Upper lobe of left lung (tissue), 6 donors: ENCODE data around the gene CYBA. TPM values are rescaled to one million over a fixed set of nuclear protein-coding genes. Genes with fewer than 3 reads are reported as not detected.
A peak's percentile ranks its signal among the peaks of the same experiment; 100 is the strongest.

Source experiments
- ATAC-seq, 2 donors: fragments of 200-7000 bp; cut with Tn5 transposase; one replicate each; pipeline ENCODE4 v1.9.1; 2022; ENCODE audit warnings: mild to moderate bottlenecking in 2 of 2, moderate library complexity in 2 of 2; ENCODE audit not compliant: low FRiP score in 2 of 2
- DNase-seq, 2 donors: peaks; one replicate each; pipeline ENCODE4 v3.0.0-alpha.2; 2019 to 2020
- H3K27ac ChIP-seq, 4 donors: fragments of 200-600 bp; sonication (generic); one replicate each; pipeline ENCODE4 v1.5.1; 2016 to 2019
- H3K27me3 ChIP-seq, 4 donors: fragments of 200-600 bp; sonication (generic); one replicate each; pipeline ENCODE4 v1.5.1; 2017 to 2019
- H3K36me3 ChIP-seq, 4 donors: fragments of 200-600 bp; sonication (generic); one replicate each; pipeline ENCODE4 v1.5.1; 2016 to 2019
- H3K4me1 ChIP-seq, 4 donors: fragments of 200-600 bp; sonication (generic); one replicate each; pipeline ENCODE4 v1.5.1; 2018 to 2019
- H3K4me3 ChIP-seq, 4 donors: fragments of 200-600 bp; sonication (generic); one replicate each; pipeline ENCODE4 v1.5.1; 2017 to 2019; ENCODE audit warnings: mild to moderate bottlenecking in 2 of 4, moderate library complexity in 1 of 4
- H3K9me3 ChIP-seq, 4 donors: fragments of 200-600 bp; sonication (generic); one replicate each; pipeline ENCODE4 v1.5.1; 2018 to 2019
- EP300 ChIP-seq, 4 donors: sonication (generic); formaldehyde crosslinking; IDR thresholded peaks; one replicate each; pipeline ENCODE4 v1.5.1; 2017; ENCODE audit warnings: antibody characterized with exemption in 4 of 4, control low read depth in 2 of 4
- POLR2A ChIP-seq, 4 donors: fragments of 450-650 bp; IDR thresholded peaks; one replicate each; pipeline ENCODE4 v1.5.1; 2016 to 2017; ENCODE audit warnings: antibody characterized with exemption in 4 of 4, mild to moderate bottlenecking in 2 of 4
- POLR2AphosphoS5 ChIP-seq, 2 donors: sonication (generic); formaldehyde crosslinking; IDR thresholded peaks; one replicate each; pipeline ENCODE4 v1.5.1; 2017; ENCODE audit warnings: antibody characterized with exemption in 2 of 2
- whole genome bisulfite sequencing, 2 donors: methylation state at CpG; one replicate each; pipeline ENCODE4 v1.1.5; 2017 to 2018; 5-methylcytosine and 5-hydroxymethylcytosine counted together
- total RNA-seq, 6 donors: library from RNA; depleted of rRNA in 4 of 6; stranded (reverse); fragments of >200 nt in 4 of 6; gene quantifications; one replicate each; pipeline versions ENCODE4 v1.1.0 to v1.2.1, GENCODE V29; 2016 to 2021
- TF ChIP-seq, protein P1 (sequence below), 6 experiments: fragments of 450-650 bp in 4 of 6; fragments of 200-600 bp in 2 of 6; sonication (generic) in 2 of 6; IDR thresholded peaks; one replicate each; pipeline ENCODE4 v1.5.1; 2016 to 2019; ENCODE audit warnings: antibody characterized with exemption in 6 of 6
- donor health status: DM: no; HTN: no; CAD: no; lungs with moderate emphysema.
- donor health status: DM: no; HTN: yes; CAD: no; lungs with severe emphysema.

The CYBA gene
- total RNA-seq, 6 donors from 2014 or later: 213 to 472 (median 322) TPM

DNA sequence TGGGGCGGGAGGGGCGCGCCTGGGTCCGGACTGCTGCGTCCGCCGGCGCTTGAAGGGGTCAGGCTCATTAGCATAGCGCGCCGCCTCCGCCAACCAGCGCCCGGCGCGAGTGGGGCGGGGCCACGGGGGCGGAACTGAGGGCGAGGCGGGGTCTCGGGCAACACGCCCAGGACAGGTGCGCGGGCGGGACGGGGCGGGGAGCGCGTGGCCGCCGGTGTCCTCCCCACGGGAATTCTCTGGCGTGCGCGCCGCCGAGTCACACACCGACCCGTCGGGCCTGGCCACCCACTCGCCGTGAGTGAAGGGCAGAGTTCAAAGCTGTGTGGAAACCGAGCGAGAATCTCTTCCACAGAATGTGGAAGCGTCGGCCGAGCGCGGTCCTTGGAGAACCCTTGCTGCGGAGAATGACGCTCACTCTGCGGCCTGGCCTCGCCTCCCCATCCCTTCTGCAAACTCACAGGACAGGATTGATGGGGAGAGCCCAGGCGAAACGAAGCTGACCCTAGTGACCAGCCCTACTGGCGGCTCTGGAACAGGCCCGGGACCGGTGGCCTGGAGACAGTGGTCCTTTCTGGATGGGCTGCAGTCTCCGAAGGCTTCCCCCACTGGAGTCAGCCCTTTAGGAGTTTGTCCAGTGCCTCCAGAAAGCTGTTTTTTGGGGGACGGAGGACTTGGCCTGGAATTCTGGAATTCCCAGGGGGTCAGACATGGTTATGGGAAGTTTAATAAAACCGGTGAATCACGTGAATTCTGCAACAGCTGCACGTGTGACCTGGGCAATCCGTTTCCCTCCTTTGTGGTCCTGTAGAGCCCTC is 35.8 kb upstream of the CYBA start, which contains the start of gene SNAI3:
TSS of gene SNAI3 (minus strand) at position 69 of the 815 bp plus-strand sequence. CDS start 101 bp downstream, outside the sequence.
- Histone ChIP-seq H3K27ac (peak within 1 kb of the TSS in 3 of 4 donors; percentile 37 to 83 (median 81)), H3K4me3 (peak within 1 kb of the TSS; percentile 50 to 74 (median 58)), H3K9me3 (no peaks in the 10 kb centered on the region), H3K4me1 (peaks cover 20 to 47% (median 29%) of the 10 kb centered on the region in 4 donors), H3K36me3 (no peaks in the 10 kb centered on the region), H3K27me3 (peaks cover 0 to 5% (median 0%) of the 10 kb centered on the region in 4 donors)
- DNase-seq (peak; percentile 93 to 99), ATAC-seq (peak; percentile 91 to 92)
- WGBS, 2 donors: 12 to 35% methylated on average over 3 to 29 of the region's 65 CpGs
- peak in 1 of 2 donors; percentile 36 for TF ChIP-seq POLR2AphosphoS5 (IDR thresholded peaks at IDR 0.05)
- no peak for TF ChIP-seq POLR2A (IDR thresholded peaks at IDR 0.05)
- no peak for TF ChIP-seq EP300 (IDR thresholded peaks at IDR 0.05)
- TF ChIP-seq, protein P1, sequence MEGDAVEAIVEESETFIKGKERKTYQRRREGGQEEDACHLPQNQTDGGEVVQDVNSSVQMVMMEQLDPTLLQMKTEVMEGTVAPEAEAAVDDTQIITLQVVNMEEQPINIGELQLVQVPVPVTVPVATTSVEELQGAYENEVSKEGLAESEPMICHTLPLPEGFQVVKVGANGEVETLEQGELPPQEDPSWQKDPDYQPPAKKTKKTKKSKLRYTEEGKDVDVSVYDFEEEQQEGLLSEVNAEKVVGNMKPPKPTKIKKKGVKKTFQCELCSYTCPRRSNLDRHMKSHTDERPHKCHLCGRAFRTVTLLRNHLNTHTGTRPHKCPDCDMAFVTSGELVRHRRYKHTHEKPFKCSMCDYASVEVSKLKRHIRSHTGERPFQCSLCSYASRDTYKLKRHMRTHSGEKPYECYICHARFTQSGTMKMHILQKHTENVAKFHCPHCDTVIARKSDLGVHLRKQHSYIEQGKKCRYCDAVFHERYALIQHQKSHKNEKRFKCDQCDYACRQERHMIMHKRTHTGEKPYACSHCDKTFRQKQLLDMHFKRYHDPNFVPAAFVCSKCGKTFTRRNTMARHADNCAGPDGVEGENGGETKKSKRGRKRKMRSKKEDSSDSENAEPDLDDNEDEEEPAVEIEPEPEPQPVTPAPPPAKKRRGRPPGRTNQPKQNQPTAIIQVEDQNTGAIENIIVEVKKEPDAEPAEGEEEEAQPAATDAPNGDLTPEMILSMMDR (IDR thresholded peaks at IDR 0.05): no peak

DNA sequence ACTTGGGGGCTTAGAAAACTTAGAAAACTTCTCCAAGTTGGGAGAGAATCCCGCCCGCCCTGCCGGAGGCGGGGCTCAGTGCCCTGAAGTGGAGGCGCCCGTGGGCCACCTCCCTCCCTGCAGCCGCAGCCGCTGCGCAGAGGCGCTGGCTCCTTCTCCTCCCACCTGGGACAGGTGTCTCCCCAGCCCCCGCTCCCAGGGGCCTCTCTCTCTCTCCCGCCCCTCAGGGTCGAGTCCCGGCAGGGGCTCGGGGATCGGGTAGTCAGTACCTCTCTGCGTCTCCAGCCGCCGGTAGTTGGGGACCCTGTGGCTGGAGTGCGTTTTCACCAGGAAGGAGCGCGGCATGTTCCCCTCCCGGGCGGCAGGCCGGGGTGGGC is 35.2 kb upstream of the CYBA start:
- TF ChIP-seq EP300 (IDR thresholded peaks at IDR 0.05) (no peak), POLR2A (IDR thresholded peaks at IDR 0.05) (peak in 1 of 4 donors; percentile 19), POLR2AphosphoS5 (IDR thresholded peaks at IDR 0.05) (no peak)
- TF ChIP-seq, protein P1 (IDR thresholded peaks at IDR 0.05): no peak
- ATAC-seq (peak; percentile 32 to 51), DNase-seq (peak; percentile 65 to 90)
- 0% methylated on average over 20 of the region's 25 CpGs; no CpG with 5 or more reads in 1 of the 2 donors for WGBS, 2 donors
- Histone ChIP-seq H3K36me3 (no peaks in the 10 kb centered on the region), H3K4me3 (peak overlapping the region; percentile 50 to 74 (median 58)), H3K27me3 (peaks cover 0 to 5% (median 0%) of the 10 kb centered on the region in 4 donors), H3K4me1 (peaks cover 21 to 47% (median 34%) of the 10 kb centered on the region in 4 donors), H3K27ac (peak overlapping the region in 3 of 4 donors; percentile 37 to 83 (median 81)), H3K9me3 (no peaks in the 10 kb centered on the region)

DNA sequence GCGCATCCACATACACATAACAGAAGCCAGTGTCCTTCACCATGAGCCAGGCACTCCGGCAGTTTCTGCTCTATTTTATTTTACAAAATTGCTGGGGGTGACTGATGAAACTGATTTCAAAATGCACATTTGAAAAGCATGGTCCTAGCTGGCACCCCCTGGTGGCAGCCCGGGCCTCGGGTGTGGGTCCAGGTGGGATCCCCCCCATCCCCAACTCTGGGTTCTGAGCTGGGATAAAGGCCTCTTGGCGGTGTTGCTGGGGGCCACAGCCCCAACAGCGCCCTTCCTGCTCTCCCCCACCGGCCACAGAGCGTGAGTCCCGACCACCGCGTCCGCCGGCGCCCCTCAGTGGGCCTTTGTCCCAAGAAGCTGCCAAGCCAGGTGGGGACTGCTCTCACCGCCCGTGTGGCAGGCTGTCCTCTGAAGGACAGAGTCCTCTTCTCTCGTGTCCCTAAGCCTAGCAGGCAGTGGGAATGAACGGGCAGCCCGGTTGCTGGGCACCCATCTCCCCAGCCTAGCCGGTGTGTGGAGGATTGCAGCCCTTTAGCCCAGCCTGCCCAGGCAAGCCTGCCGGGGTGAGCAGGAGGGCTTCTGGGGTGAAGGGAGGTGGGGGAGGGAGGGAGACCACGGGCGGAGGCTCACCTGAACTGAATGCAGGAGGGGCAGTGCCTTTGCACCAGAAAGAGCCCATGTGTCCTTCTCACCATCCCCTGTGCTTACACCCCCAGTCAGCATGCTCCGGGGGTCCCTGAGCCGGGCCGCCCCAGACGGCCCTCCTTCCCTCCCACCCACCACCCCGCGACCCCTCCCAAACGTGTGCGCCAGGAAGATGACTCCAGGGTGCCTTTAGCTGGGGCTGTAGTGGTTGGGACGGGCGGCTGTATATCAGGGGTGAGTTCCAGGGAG is 34.6 kb upstream of the CYBA start:
- Histone ChIP-seq H3K4me1 (peaks cover 22 to 49% (median 35%) of the 10 kb centered on the region in 4 donors), H3K4me3 (peak overlapping the region; percentile 50 to 74 (median 58)), H3K9me3 (no peaks in the 10 kb centered on the region), H3K27ac (peak overlapping the region in 3 of 4 donors; percentile 37 to 83 (median 81)), H3K36me3 (no peaks in the 10 kb centered on the region), H3K27me3 (peaks cover 0 to 5% (median 0%) of the 10 kb centered on the region in 4 donors)
- 7% methylated on average over 17 to 19 of the region's 33 CpGs for WGBS, 2 donors
- peak in 1 of 2 donors; percentile 88 for DNase-seq
- ATAC-seq: peak; percentile 2 to 9
- TF ChIP-seq, protein P1 (IDR thresholded peaks at IDR 0.05): peak; percentile 50 to 71 (median 54)
- TF ChIP-seq POLR2AphosphoS5 (IDR thresholded peaks at IDR 0.05): no peak

- H3K36me3 ChIP-seq: no peaks in the 10 kb centered on the region
- no peak for TF ChIP-seq POLR2AphosphoS5 (IDR thresholded peaks at IDR 0.05)
- TF ChIP-seq EP300 (IDR thresholded peaks at IDR 0.05): no peak
- TF ChIP-seq, protein P1 (IDR thresholded peaks at IDR 0.05): no peak
- no peak for TF ChIP-seq POLR2A (IDR thresholded peaks at IDR 0.05)
- peaks cover 22 to 49% (median 35%) of the 10 kb centered on the region in 4 donors for H3K4me1 ChIP-seq
- H3K27me3 ChIP-seq: peaks cover 0 to 5% (median 0%) of the 10 kb centered on the region in 4 donors
- no peaks in the 10 kb centered on the region for H3K9me3 ChIP-seq
- ATAC-seq (no peak), DNase-seq (no peak)
- H3K4me3 ChIP-seq: peak overlapping the region in 1 of 4 donors; percentile 60
- WGBS, 2 donors: 66 to 83% methylated on average over 12 to 15 of the region's 15 CpGs
- no peak overlapping the region for H3K27ac ChIP-seq
These were observed 33.8 kb upstream of the CYBA start for GRCh38 chr16:88684569-88685155.
